HepG2 (cell line): ENCODE measurements around the gene ENPP7. TPM values are rescaled to one million over a fixed set of nuclear protein-coding genes. Genes with fewer than 3 reads are reported as not detected.

Experiments used
- ATAC-seq: fragments of 200-7000 bp; cut with Tn5 transposase; 3 replicates; pipeline ENCODE4 v1.9.1; 2020; ENCODE audit warnings: mild to moderate bottlenecking, moderate library complexity
- BruUV-seq: library from RNA; stranded (reverse); fragments of 400-500 nt; replicated peaks from 2 replicates; lab custom pipeline; 2021; lab: Mats Ljungman, UMichigan
- CTCF ChIA-PET: fragments of 300-600 bp; formaldehyde crosslinking; extraction: SDS; loops from one replicate; lab custom pipeline; 2021; ENCODE audit warnings: low total read pairs, inconsistent platforms, low intra/inter-chr PET ratio; lab: Yijun Ruan, JAX
- POLR2A ChIA-PET: fragments of 350-600 bp; sonication (Branson Sonifier 250); formaldehyde crosslinking; loops from one replicate; lab custom pipeline; 2020; ENCODE audit warnings: antibody characterized with exemption, inconsistent platforms; lab: Yijun Ruan, JAX
- DNase-seq: peaks from one replicate; pipeline ENCODE4 v3.0.0-alpha.2; 2015; ENCODE audit warnings: low spot score
- FAIRE-seq: peaks from 3 replicates; lab custom pipeline; 2011; peaks lifted over from hg19 to GRCh38; lab: Jason Lieb, UNC
- H2AFZ ChIP-seq: one replicate; pipeline ENCODE4 v1.6.1; 2011; ENCODE audit warnings: low read length, inconsistent platforms
- H3K27ac ChIP-seq: fragments of 300-600 bp; 3 replicates; pipeline ENCODE4 v1.8.0; 2011; ENCODE audit warnings: mixed run types, mild to moderate bottlenecking, mixed read lengths, low read length, inconsistent platforms; ENCODE audit not compliant: insufficient read depth; ENCODE audit errors: extremely low read length
- H3K27me3 ChIP-seq, 2 experiments: fragments of 200-600 bp in 1 of 2; 2 replicates in 1 of 2; 3 replicates in 1 of 2; pipeline versions ENCODE4 v1.6.0 to v1.8.0; 2011; ENCODE audit warnings: low read length in 2 of 2, mild to moderate bottlenecking in 2 of 2, moderate library complexity in 2 of 2, inconsistent platforms in 1 of 2; ENCODE audit not compliant: insufficient read depth in 2 of 2, control insufficient read depth in 1 of 2
- H3K36me3 ChIP-seq, 2 experiments: fragments of 200-600 bp in 1 of 2; replicated peaks in 1 of 2; 2 replicates in 1 of 2; 3 replicates in 1 of 2; pipeline versions ENCODE4 v1.5.1 to v1.8.0; 2011; ENCODE audit warnings: low read length in 2 of 2, inconsistent platforms in 1 of 2; ENCODE audit not compliant: insufficient read depth in 2 of 2, control insufficient read depth in 1 of 2
- H3K4me1 ChIP-seq: 2 replicates; pipeline ENCODE4 v1.5.1; 2012; ENCODE audit warnings: low read length, inconsistent platforms; ENCODE audit not compliant: insufficient read depth
- H3K4me2 ChIP-seq: 2 replicates; pipeline ENCODE4 v1.6.0; 2011; ENCODE audit warnings: low read depth, low read length, inconsistent platforms
- H3K4me3 ChIP-seq, 3 experiments: fragments of 200-600 bp in 1 of 3; sonication (generic), shearing (Covaris generic) in 1 of 3; replicated peaks in 1 of 3; 2 replicates each; pipeline ENCODE4 v1.5.1; 2011 to 2016; ENCODE audit warnings: low read length in 3 of 3, inconsistent platforms in 2 of 3, low read depth in 2 of 3, mild to moderate bottlenecking in 2 of 3, control low read depth in 1 of 3, mixed read lengths in 1 of 3; ENCODE audit not compliant: insufficient read depth in 1 of 3
- H3K79me2 ChIP-seq: one replicate; pipeline ENCODE4 v1.6.1; 2011; ENCODE audit warnings: low read length, inconsistent platforms; ENCODE audit not compliant: insufficient read depth
- H3K9ac ChIP-seq: 2 replicates; pipeline ENCODE4 v1.6.0; 2011; ENCODE audit warnings: mild to moderate bottlenecking, low read depth, low read length, inconsistent platforms; ENCODE audit not compliant: insufficient read depth
- H3K9me3 ChIP-seq: 2 replicates; pipeline ENCODE4 v1.5.1; 2012; ENCODE audit warnings: mild to moderate bottlenecking, low read length
- H4K20me1 ChIP-seq: 2 replicates; pipeline ENCODE4 v1.6.0; 2011; ENCODE audit warnings: inconsistent platforms, mild to moderate bottlenecking, low read length, moderate library complexity; ENCODE audit not compliant: insufficient read depth
- BHLHE40 ChIP-seq: IDR thresholded peaks from 2 replicates; pipeline ENCODE4 v1.6.1; 2011; ENCODE audit warnings: low read length, improper control_type of control experiment
- FOXM1 ChIP-seq: sonication (generic); formaldehyde crosslinking; IDR thresholded peaks from 2 replicates; pipeline ENCODE4 v1.5.0; 2020; ENCODE audit warnings: missing genetic modification reagents
- FOXO1 ChIP-seq: sonication (generic); formaldehyde crosslinking; IDR thresholded peaks from 2 replicates; pipeline ENCODE4 v1.4.0; 2020; ENCODE audit warnings: missing genetic modification reagents
- GTF3A ChIP-seq: sonication (generic); formaldehyde crosslinking; conservative IDR thresholded peaks from 2 replicates; pipeline ENCODE4 v1.4.0; 2020; ENCODE audit warnings: mild to moderate bottlenecking, missing genetic modification reagents
- KLF15 ChIP-seq: sonication (generic); formaldehyde crosslinking; IDR thresholded peaks from 2 replicates; pipeline ENCODE4 v1.8.1; 2023; ENCODE audit warnings: borderline replicate concordance, mild to moderate bottlenecking, inconsistent platforms, missing genetic modification reagents, mixed read lengths
- MAF1 ChIP-seq: sonication (generic); formaldehyde crosslinking; IDR thresholded peaks from 2 replicates; pipeline ENCODE4 v1.5.0; 2020; ENCODE audit warnings: missing genetic modification reagents, borderline replicate concordance
- MEF2D ChIP-seq: sonication (generic); formaldehyde crosslinking; IDR thresholded peaks from 2 replicates; pipeline ENCODE4 v1.5.1; 2020; ENCODE audit warnings: mild to moderate bottlenecking, missing genetic modification reagents
- NCOA1 ChIP-seq: sonication (generic); formaldehyde crosslinking; IDR thresholded peaks from 2 replicates; pipeline ENCODE4 v1.9.0; 2021; ENCODE audit warnings: missing genetic modification reagents
- PCBP1 ChIP-seq: fragments of 200-400 bp; formaldehyde crosslinking; IDR thresholded peaks from 2 replicates; pipeline ENCODE4 v1.6.1; 2017; ENCODE audit warnings: mild to moderate bottlenecking, low read depth, low read length, borderline replicate concordance
- RELA ChIP-seq: sonication (generic); formaldehyde crosslinking; IDR thresholded peaks from 2 replicates; pipeline ENCODE4 v1.4.0; 2020; ENCODE audit warnings: missing genetic modification reagents
- REPIN1 ChIP-seq: sonication (generic); formaldehyde crosslinking; IDR thresholded peaks from 2 replicates; pipeline ENCODE4 v1.8.0; 2022; ENCODE audit warnings: missing genetic modification reagents, low read depth, mild to moderate bottlenecking, borderline replicate concordance
- ZMYM2 ChIP-seq: sonication (generic); formaldehyde crosslinking; IDR thresholded peaks from 2 replicates; pipeline ENCODE4 v1.8.0; 2022; ENCODE audit warnings: mild to moderate bottlenecking, missing genetic modification reagents
- ZNF124 ChIP-seq: sonication (generic); formaldehyde crosslinking; IDR thresholded peaks from 2 replicates; pipeline ENCODE4 v1.4.0; 2020; ENCODE audit warnings: missing genetic modification reagents
- ZNF263 ChIP-seq: sonication (generic); formaldehyde crosslinking; IDR thresholded peaks from 2 replicates; pipeline ENCODE4 v1.4.0; 2020; ENCODE audit warnings: missing genetic modification reagents
- ZNF317 ChIP-seq: sonication (generic); formaldehyde crosslinking; IDR thresholded peaks from 2 replicates; pipeline ENCODE4 v1.5.0; 2020; ENCODE audit warnings: mild to moderate bottlenecking, missing genetic modification reagents
- ZNF329 ChIP-seq: sonication (generic); formaldehyde crosslinking; IDR thresholded peaks from 2 replicates; pipeline ENCODE4 v1.9.0; 2021; ENCODE audit warnings: low read depth, mild to moderate bottlenecking, missing genetic modification reagents
- ZNF343 ChIP-seq: sonication (generic); formaldehyde crosslinking; IDR thresholded peaks from 2 replicates; pipeline ENCODE4 v1.4.0; 2020; ENCODE audit warnings: mild to moderate bottlenecking, missing genetic modification reagents
- ZSCAN20 ChIP-seq: sonication (generic); formaldehyde crosslinking; IDR thresholded peaks from 2 replicates; pipeline ENCODE4 v1.4.0; 2020; ENCODE audit warnings: missing genetic modification reagents, mild to moderate bottlenecking, borderline replicate concordance
- WGBS: methylation state at CpG from one replicate; pipeline ENCODE4 v1.1.6; 2017; ENCODE audit warnings: low lambda C conversion rate; 5-methylcytosine and 5-hydroxymethylcytosine counted together
- in situ Hi-C: cut with HindIII; loops from 2 replicates; pipeline ENCODE4 v1.10.0; 2017; ENCODE audit warnings: low pct_unique_long_range_greater_than_20kb; ENCODE audit not compliant: extremely low pct_ligation_motif_present
- intact Hi-C: fragments of 100-400 bp; cut with micrococcal nuclease; formaldehyde crosslinking; loops from one replicate; pipeline ENCODE4 v1.10.0; 2022; ENCODE audit not compliant: unreplicated experiment
- polyA plus RNA-seq, 8 experiments: library from polyadenylated mRNA; depleted of rRNA in 3 of 8; stranded (reverse) in 7 of 8; unstranded in 1 of 8; fragments of >200 nt; fragmentation: Illumina TruSeq in 4 of 8; extraction: Trizol in 4 of 8; gene quantifications; 2 replicates each; pipeline versions ENCODE4 v1.2.1 to v1.2.3, GENCODE V29; 2011 to 2016; ENCODE audit warnings: low read depth in 4 of 8, missing spikeins in 1 of 8, mixed read lengths in 1 of 8; ENCODE audit not compliant: insufficient read depth in 1 of 8
- total RNA-seq, 5 experiments: library from RNA; depleted of rRNA; stranded (reverse); fragments of >200 nt; fragmentation: Illumina TruSeq; extraction: Trizol; gene quantifications; 2 replicates each; pipeline ENCODE4 v1.2.3, GENCODE V29; 2016; ENCODE audit warnings: low read depth in 1 of 5
- TF ChIP-seq, protein P1 (sequence below): sonication (generic); formaldehyde crosslinking; IDR thresholded peaks from 2 replicates; pipeline ENCODE4 v1.5.0; 2020; ENCODE audit warnings: missing genetic modification reagents
- TF ChIP-seq, protein P2 (sequence below): sonication (generic); formaldehyde crosslinking; IDR thresholded peaks from 2 replicates; pipeline ENCODE4 v1.9.0; 2021; ENCODE audit warnings: missing genetic modification reagents, borderline replicate concordance

Gene ENPP7
- total and polyA plus RNA-seq, 2 of the 13 experiments (the other 11 are each of a cell fraction or from before 2014, with no cell fraction given), result 1.1 to 2.2 TPM

DNA sequence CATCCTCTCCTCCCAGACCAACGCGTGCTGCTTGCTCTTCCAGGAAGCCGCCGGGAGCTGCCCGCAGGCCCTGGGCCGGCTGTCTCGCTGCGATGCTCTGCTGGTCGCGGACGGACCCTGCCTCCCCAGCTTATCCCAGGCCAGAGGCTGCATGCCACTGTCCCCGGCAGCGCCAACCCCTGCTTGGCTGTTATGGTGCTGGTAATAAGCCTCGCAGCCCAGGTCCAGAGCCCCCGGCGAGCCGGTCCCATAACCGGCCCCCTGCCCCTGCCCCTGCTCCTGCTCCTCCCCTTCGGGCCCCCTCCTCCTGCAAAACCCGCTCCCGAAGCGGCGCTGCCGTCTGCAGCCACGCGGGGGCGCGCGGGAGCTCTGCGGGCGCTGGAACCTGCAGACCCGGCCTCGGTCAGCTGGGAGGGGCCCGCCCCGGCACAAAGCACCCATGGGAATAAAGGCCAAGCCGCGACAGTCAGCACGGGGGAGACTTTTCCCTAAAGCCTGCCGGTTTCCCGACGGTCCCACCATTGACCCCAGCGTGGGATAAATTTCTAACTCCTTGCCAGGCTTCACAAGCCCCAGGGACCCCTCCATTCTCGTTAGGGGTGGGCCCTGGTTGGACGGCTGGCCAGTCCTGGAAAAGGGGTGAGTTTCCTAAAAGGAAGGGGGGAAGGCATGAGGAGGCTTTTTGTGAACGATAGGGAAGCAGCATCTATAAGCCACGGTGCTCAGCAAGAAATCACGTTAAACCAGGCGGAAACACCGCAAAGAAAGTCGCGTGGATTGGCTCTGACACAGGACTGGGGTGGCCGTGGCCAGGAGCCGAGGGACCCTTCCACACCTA, 11.2 kb downstream of the ENPP7 start:
- H3K27ac ChIP-seq, result peak overlapping the region; percentile 38
- ATAC-seq (peak; percentile 53), FAIRE-seq (peak; percentile 48), DNase-seq (peak; percentile 67)
- in situ Hi-C loops (no loop called here), intact Hi-C loops (loop anchor here (5.0 to 10.0 kb wide), 5 partner anchors 35 to 245 kb away; partner anchors contain the start of genes CBX2, CBX4 and CBX8)
- H3K4me3 ChIP-seq, result peak overlapping the region; percentile 53 to 75 (median 56)
- H3K9me3 ChIP-seq, result no peaks in the 10 kb centered on the region
- H2AFZ ChIP-seq, result no peak overlapping the region
- H3K4me1 ChIP-seq, result peaks cover 93% of the 10 kb centered on the region
- H3K4me2 ChIP-seq, result peak overlapping the region; percentile 96
- H3K27me3 ChIP-seq, result peaks cover 7 to 11% of the 10 kb centered on the region in 2 experiments; a peak in 4 of 5 replicates
- ChIA-PET POLR2A (interaction anchor here (0.8 to 5.4 kb wide), 22 partner anchors 9 to 389 kb away, joined by 3 to 46 read pairs (median 7); partner anchors contain the start of genes CBX4 and CBX8), CTCF (interaction anchor here (1.3 to 1.5 kb wide), 2 partner anchors 48 to 93 kb away, joined by 4 read pairs; no protein-coding TSS in a partner anchor)
- H3K9ac ChIP-seq, result peak overlapping the region; percentile 63
- H3K79me2 ChIP-seq, result no peaks in the 10 kb centered on the region
- H4K20me1 ChIP-seq, result no peaks in the 10 kb centered on the region
- H3K36me3 ChIP-seq, result no peaks in the 10 kb centered on the region
- no TSS peak for BruUV-seq
- WGBS, result 8% methylated on average over 39 of the region's 53 CpGs
- TF ChIP-seq, protein P1, sequence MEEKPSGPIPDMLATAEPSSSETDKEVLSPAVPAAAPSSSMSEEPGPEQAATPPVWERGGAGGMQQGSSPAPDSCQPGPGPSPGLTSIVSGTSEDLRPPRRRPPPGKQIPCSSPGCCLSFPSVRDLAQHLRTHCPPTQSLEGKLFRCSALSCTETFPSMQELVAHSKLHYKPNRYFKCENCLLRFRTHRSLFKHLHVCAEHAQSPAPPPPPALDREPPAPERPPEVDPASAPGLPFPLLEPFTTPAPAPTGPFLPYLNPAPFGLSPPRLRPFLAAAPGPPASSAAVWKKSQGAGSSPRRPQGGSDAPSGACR, result peak; percentile 25; the same call in 1 of the 2 replicates
- 0 out of 2 replicates have a peak, but pooled peaks have one; percentile 6 for TF ChIP-seq BHLHE40
- peak; percentile 21; the same call in 1 of the 2 replicates for TF ChIP-seq FOXO1 (CRISPR knock-in tag)
- TF ChIP-seq PCBP1, result 0 out of 2 replicates have a peak, but pooled peaks have one; percentile 56
- peak; percentile 55; the same call in 1 of the 2 replicates for TF ChIP-seq FOXM1 (CRISPR knock-in tag)
- TF ChIP-seq MAF1, result 0 out of 2 replicates have a peak, but pooled peaks have one; percentile 64
- peak; percentile 47; the same call in 1 of the 2 replicates for TF ChIP-seq KLF15 (CRISPR knock-in tag)
- TF ChIP-seq ZNF343 (CRISPR knock-in tag), result 0 out of 2 replicates have a peak, but pooled peaks have one; percentile 13
- TF ChIP-seq GTF3A (CRISPR knock-in tag), result peak; percentile 7; the same call in 1 of the 2 replicates
- peak; percentile 94; the same call in 1 of the 2 replicates for TF ChIP-seq ZSCAN20 (CRISPR knock-in tag)
- TF ChIP-seq ZMYM2 (CRISPR knock-in tag), result peak; percentile 67; the same call in 1 of the 2 replicates
- TF ChIP-seq MEF2D (CRISPR knock-in tag), result peak; percentile 84
- peak; percentile 79; the same call in 1 of the 2 replicates for TF ChIP-seq ZNF124 (CRISPR knock-in tag)
- peak; percentile 94 for TF ChIP-seq ZNF263
- TF ChIP-seq REPIN1 (CRISPR knock-in tag), result peak; percentile 78; the same call in 1 of the 2 replicates
- TF ChIP-seq ZNF329 (CRISPR knock-in tag), result no peak
- TF ChIP-seq NCOA1 (CRISPR knock-in tag), result peak; percentile 30; the same call in 1 of the 2 replicates
- TF ChIP-seq RELA, result 0 out of 2 replicates have a peak, but pooled peaks have one; percentile 58
- peak; percentile 69; the same call in 1 of the 2 replicates for TF ChIP-seq ZNF317 (CRISPR knock-in tag)
- TF ChIP-seq, protein P2, sequence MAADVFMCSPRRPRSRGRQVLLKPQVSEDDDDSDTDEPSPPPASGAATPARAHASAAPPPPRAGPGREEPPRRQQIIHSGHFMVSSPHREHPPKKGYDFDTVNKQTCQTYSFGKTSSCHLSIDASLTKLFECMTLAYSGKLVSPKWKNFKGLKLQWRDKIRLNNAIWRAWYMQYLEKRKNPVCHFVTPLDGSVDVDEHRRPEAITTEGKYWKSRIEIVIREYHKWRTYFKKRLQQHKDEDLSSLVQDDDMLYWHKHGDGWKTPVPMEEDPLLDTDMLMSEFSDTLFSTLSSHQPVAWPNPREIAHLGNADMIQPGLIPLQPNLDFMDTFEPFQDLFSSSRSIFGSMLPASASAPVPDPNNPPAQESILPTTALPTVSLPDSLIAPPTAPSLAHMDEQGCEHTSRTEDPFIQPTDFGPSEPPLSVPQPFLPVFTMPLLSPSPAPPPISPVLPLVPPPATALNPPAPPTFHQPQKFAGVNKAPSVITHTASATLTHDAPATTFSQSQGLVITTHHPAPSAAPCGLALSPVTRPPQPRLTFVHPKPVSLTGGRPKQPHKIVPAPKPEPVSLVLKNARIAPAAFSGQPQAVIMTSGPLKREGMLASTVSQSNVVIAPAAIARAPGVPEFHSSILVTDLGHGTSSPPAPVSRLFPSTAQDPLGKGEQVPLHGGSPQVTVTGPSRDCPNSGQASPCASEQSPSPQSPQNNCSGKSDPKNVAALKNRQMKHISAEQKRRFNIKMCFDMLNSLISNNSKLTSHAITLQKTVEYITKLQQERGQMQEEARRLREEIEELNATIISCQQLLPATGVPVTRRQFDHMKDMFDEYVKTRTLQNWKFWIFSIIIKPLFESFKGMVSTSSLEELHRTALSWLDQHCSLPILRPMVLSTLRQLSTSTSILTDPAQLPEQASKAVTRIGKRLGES, result peak; percentile 66
